ENCODE measurements around the gene LILRB4. TPM values are rescaled to one million over a fixed set of nuclear protein-coding genes. Genes with fewer than 3 reads are reported as not detected.

LILRB4 gene
- total and polyA plus RNA-seq, 2 experiments from 2014 or later = not detected

DNA sequence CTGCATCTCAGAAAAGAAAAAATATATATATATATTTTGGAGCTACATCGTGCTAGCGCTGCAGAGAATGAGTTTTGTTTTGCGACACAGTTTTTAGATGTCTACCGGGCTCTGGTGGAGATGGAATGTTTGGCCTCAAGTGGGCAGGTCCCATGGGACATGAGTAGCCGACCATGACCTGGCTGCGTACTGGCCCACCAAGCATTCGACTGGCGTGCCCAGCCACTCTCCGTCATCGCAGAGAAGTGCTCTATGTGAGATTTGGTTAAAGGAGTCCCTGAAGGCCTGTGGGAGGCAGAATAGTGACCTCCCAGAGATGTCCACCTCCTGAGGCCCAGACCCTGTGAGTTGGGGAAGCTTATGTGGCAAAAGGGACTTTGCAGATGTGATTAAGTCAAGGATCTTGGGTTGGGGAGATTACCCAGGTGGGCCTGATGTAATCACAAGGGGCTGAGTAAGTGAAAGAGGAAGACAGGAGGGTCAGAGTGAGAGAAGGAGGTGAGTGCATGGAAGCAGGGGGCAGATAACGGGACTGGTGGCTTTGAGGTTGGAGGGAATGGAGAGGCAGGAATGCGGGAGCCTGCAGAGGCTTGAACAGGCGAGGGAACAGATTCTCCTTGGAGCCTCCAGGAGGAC lies 821 bp upstream of the LILRB4 start:
- Histone ChIP-seq H4K20me1 (ENCODE audit: insufficient read depth, poor library complexity, severe bottlenecking) (no peaks in the 10 kb centered on the region), H3K4me3 (no peak overlapping the region), H3K9me2 (replicated peaks; ENCODE audit: insufficient read depth) (no peaks in the 10 kb centered on the region), H3K4me1 (ENCODE audit: insufficient read depth) (no peaks in the 10 kb centered on the region), H3K27ac (no peak overlapping the region), H3K79me2 (no peaks in the 10 kb centered on the region), H3K27me3 (no peaks in the 10 kb centered on the region), H3K4me2 (no peak overlapping the region), H3K36me3 (replicated peaks; ENCODE audit: insufficient read depth, low read depth) (no peaks in the 10 kb centered on the region), H3K9me3 (ENCODE audit: low read depth) (no peaks in the 10 kb centered on the region), H2AFZ (no peak overlapping the region)
- 84% methylated on average over 13 of the region's 13 CpGs for WGBS (ENCODE audit: low lambda C conversion rate, missing lambda C conversion rate)
- DNase-seq (ENCODE audit: low spot score) = no peak
- no peak for TF ChIP-seq EZH2 (IDR thresholded peaks at IDR 0.05; ENCODE audit: borderline replicate concordance)
- TF ChIP-seq, protein P1, sequence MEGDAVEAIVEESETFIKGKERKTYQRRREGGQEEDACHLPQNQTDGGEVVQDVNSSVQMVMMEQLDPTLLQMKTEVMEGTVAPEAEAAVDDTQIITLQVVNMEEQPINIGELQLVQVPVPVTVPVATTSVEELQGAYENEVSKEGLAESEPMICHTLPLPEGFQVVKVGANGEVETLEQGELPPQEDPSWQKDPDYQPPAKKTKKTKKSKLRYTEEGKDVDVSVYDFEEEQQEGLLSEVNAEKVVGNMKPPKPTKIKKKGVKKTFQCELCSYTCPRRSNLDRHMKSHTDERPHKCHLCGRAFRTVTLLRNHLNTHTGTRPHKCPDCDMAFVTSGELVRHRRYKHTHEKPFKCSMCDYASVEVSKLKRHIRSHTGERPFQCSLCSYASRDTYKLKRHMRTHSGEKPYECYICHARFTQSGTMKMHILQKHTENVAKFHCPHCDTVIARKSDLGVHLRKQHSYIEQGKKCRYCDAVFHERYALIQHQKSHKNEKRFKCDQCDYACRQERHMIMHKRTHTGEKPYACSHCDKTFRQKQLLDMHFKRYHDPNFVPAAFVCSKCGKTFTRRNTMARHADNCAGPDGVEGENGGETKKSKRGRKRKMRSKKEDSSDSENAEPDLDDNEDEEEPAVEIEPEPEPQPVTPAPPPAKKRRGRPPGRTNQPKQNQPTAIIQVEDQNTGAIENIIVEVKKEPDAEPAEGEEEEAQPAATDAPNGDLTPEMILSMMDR (IDR thresholded peaks at IDR 0.05; ENCODE audit: poor library complexity) = no peak
- TF ChIP-seq EZH2phosphoT487 (IDR thresholded peaks at IDR 0.05; ENCODE audit: low read depth, severe bottlenecking, unreplicated experiment) = no peak

DNA sequence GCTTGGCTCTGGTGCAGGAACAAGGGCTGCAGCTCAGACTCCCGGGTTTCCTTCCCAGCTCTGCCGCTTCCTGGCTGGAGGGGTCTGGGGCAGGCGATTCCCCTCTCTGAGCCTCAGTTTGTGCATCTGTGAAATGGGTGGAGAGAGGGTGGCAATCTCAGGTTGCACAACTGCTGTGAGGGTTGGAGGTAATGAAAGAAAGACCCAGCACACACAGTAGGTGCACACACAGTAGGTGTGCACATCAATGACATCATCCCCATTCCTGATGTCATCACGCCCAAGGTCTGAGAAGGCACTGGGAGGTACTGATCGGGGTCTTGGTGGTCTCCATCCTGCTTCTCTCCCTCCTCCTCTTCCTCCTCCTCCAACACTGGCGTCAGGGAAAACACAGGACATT lies 2.7 kb downstream of the LILRB4 start:
- Histone ChIP-seq H3K4me2 (no peak overlapping the region), H3K36me3 (replicated peaks; ENCODE audit: insufficient read depth, low read depth) (no peaks in the 10 kb centered on the region), H3K4me1 (ENCODE audit: insufficient read depth) (no peaks in the 10 kb centered on the region), H2AFZ (no peak overlapping the region), H3K79me2 (no peaks in the 10 kb centered on the region), H4K20me1 (ENCODE audit: insufficient read depth, poor library complexity, severe bottlenecking) (no peaks in the 10 kb centered on the region), H3K27ac (no peak overlapping the region), H3K9me3 (ENCODE audit: low read depth) (no peaks in the 10 kb centered on the region), H3K27me3 (no peaks in the 10 kb centered on the region), H3K9me2 (replicated peaks; ENCODE audit: insufficient read depth) (no peaks in the 10 kb centered on the region), H3K4me3 (no peak overlapping the region)
- no peak for DNase-seq (ENCODE audit: low spot score)
- 82% methylated on average over 6 of the region's 6 CpGs for WGBS (ENCODE audit: low lambda C conversion rate, missing lambda C conversion rate)
- TF ChIP-seq, protein P1 (IDR thresholded peaks at IDR 0.05; ENCODE audit: poor library complexity) = no peak
- TF ChIP-seq EZH2 (IDR thresholded peaks at IDR 0.05; ENCODE audit: borderline replicate concordance) = no peak

DNA sequence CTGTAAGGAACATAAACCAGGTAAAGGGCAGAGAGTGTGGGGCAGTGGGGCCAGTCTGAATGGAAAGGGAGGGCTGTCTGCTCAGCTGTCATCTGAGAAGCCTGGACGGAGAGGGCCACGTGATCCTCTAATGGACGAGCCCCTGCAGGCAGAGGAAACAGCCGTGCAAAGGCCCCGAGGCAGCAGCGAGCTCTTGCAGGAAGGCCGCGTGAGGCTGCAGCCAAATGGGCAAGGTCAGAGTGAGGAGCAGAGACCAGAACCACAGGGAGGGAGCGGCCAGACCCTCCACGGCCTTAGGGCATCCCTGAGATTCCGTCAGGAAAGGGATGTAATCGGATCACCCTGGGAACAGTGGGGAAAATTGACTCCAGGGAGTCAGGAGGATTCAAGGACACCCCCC lies 4.4 kb downstream of the LILRB4 start:
- Histone ChIP-seq H3K9me3 (ENCODE audit: low read depth) (no peaks in the 10 kb centered on the region), H2AFZ (no peak overlapping the region), H3K79me2 (no peaks in the 10 kb centered on the region), H3K36me3 (replicated peaks; ENCODE audit: insufficient read depth, low read depth) (no peaks in the 10 kb centered on the region), H3K4me1 (ENCODE audit: insufficient read depth) (no peaks in the 10 kb centered on the region), H3K27ac (no peak overlapping the region), H3K4me3 (no peak overlapping the region), H3K9me2 (replicated peaks; ENCODE audit: insufficient read depth) (no peaks in the 10 kb centered on the region), H4K20me1 (ENCODE audit: insufficient read depth, poor library complexity, severe bottlenecking) (no peaks in the 10 kb centered on the region), H3K27me3 (no peaks in the 10 kb centered on the region), H3K4me2 (no peak overlapping the region)
- TF ChIP-seq, protein P1 (IDR thresholded peaks at IDR 0.05; ENCODE audit: poor library complexity) = no peak
- no peak for TF ChIP-seq EZH2phosphoT487 (IDR thresholded peaks at IDR 0.05; ENCODE audit: low read depth, severe bottlenecking, unreplicated experiment)
- no peak for TF ChIP-seq EZH2 (IDR thresholded peaks at IDR 0.05; ENCODE audit: borderline replicate concordance)
- no peak for DNase-seq (ENCODE audit: low spot score)
- 75% methylated on average over 11 of the region's 12 CpGs for WGBS (ENCODE audit: low lambda C conversion rate, missing lambda C conversion rate)

Data from hepatocyte (in vitro differentiated cells).